NT2/D1 (cell line): Measurements from ENCODE around the gene ENC1.

ENCODE experiments used
- DNase-seq: peaks from one replicate; pipeline ENCODE4 v3.0.0-alpha.2; 2011; ENCODE audit warnings: low read depth, low spot score
- H3K27me3 ChIP-seq: 2 replicates; pipeline ENCODE4 v1.6.0; 2011; ENCODE audit warnings: mild to moderate bottlenecking; ENCODE audit not compliant: insufficient read length, insufficient read depth
- H3K36me3 ChIP-seq: 2 replicates; pipeline ENCODE4 v1.6.1; 2011; ENCODE audit warnings: mild to moderate bottlenecking, low read length, mixed read lengths; ENCODE audit not compliant: insufficient read depth, insufficient read length
- H3K4me1 ChIP-seq: 2 replicates; pipeline ENCODE4 v1.5.1; 2011; ENCODE audit not compliant: insufficient read depth, insufficient read length
- H3K4me3 ChIP-seq: 2 replicates; pipeline ENCODE4 v1.5.1; 2011; ENCODE audit warnings: low read depth; ENCODE audit not compliant: insufficient read length
- H3K9ac ChIP-seq: 2 replicates; pipeline ENCODE4 v1.6.0; 2011; ENCODE audit warnings: low read depth; ENCODE audit not compliant: insufficient read length
- H3K9me3 ChIP-seq: 2 replicates; pipeline ENCODE4 v1.5.1; 2011; ENCODE audit warnings: mild to moderate bottlenecking, low read length; ENCODE audit not compliant: insufficient read depth
- SUZ12 ChIP-seq: IDR thresholded peaks from 2 replicates; pipeline ENCODE4 v1.6.1; 2011; ENCODE audit not compliant: insufficient read length, insufficient read depth; ENCODE audit errors: extremely low read depth
- YY1 ChIP-seq: IDR thresholded peaks from 2 replicates; pipeline ENCODE4 v1.6.1; 2011; ENCODE audit not compliant: insufficient read length, insufficient read depth
- ZNF274 ChIP-seq: IDR thresholded peaks from 2 replicates; pipeline ENCODE4 v1.6.1; 2011; ENCODE audit warnings: mild to moderate bottlenecking, low read depth, low read length

The ENC1 gene

DNA sequence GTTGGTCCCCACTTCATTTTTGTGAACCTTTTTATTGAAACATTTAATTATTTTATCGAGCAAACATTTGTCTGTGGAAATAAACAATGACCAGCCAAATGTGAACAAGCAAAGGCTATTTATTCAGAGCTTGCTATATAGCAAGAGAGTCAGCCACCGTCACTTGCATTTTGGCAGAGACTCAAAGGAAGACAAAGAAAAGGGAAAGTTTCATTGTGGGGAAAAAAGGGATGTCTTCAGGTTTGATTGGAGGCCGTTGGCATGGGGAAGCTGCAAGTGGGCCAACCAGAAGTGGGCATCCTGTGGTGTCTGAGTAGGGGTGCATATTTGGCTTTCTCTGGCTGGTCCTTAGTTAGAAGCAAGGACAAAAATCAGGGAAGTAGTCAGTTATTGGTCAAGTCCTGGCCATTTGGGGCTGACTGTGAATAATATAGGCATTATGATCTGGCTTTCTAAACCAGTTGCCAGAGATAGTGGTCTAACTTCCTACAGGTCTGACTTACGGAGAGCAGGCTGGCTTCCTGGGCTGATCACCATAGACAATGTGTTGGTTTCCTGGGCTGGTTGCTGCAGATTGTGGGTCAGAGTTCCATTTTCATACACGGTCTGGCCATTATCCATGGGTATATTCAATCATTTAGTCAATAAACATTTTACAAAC lies 16.6 kb downstream of the ENC1 start:
- peaks cover 18% of the 10 kb centered on the region for H3K36me3 ChIP-seq
- no peak overlapping the region for H3K9ac ChIP-seq
- no peak for DNase-seq
- TF ChIP-seq SUZ12 (no peak), ZNF274 (no peak), YY1 (no peak)
- no peaks in the 10 kb centered on the region for H3K4me1 ChIP-seq
- H3K4me3 ChIP-seq = no peak overlapping the region
- no peaks in the 10 kb centered on the region for H3K27me3 ChIP-seq
- H3K9me3 ChIP-seq = peaks cover 4% of the 10 kb centered on the region; the same call in 1 of the 2 replicates

GRCh38 chr5:74623006-74623611 lies 17.4 kb downstream of the ENC1 start:
- TF ChIP-seq YY1 (no peak), ZNF274 (no peak), SUZ12 (no peak)
- no peak for DNase-seq
- no peaks in the 10 kb centered on the region for H3K4me1 ChIP-seq
- peaks cover 4% of the 10 kb centered on the region; the same call in 1 of the 2 replicates for H3K9me3 ChIP-seq
- no peaks in the 10 kb centered on the region for H3K27me3 ChIP-seq
- H3K36me3 ChIP-seq = peaks cover 10% of the 10 kb centered on the region
- no peak overlapping the region for H3K4me3 ChIP-seq
- H3K9ac ChIP-seq = no peak overlapping the region

DNA sequence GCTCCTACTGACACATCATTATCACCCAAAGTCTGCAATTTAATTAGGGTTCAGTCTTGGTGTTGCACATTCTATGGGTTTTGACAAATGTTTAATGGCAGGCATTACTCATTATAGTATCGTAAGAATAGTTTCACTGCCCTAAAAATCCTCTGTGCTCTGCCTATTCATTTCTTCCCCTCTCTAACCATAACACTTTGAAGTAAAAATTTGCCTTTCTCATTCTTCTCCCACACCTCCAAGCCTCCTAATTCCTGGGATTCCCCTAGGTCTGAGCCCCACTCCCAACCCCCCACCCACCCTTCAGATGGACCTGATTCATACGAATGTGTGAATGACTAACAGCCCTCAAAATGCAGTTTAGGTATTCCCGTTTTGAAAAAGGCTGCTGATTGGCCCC lies 18.4 kb downstream of the ENC1 start:
- Histone ChIP-seq H3K27me3 (no peaks in the 10 kb centered on the region), H3K4me1 (no peaks in the 10 kb centered on the region), H3K36me3 (peaks cover under 1% of the 10 kb centered on the region), H3K9me3 (peaks cover 4% of the 10 kb centered on the region; the same call in 1 of the 2 replicates), H3K4me3 (no peak overlapping the region), H3K9ac (no peak overlapping the region)
- TF ChIP-seq SUZ12 (no peak), ZNF274 (no peak), YY1 (no peak)
- no peak for DNase-seq

GRCh38 chr5:74621492-74621891 lies 19.0 kb downstream of the ENC1 start:
- no peaks in the 10 kb centered on the region for H3K36me3 ChIP-seq
- no peak overlapping the region for H3K4me3 ChIP-seq
- H3K9ac ChIP-seq = no peak overlapping the region
- no peak for DNase-seq
- H3K9me3 ChIP-seq = peaks cover 4% of the 10 kb centered on the region; the same call in 1 of the 2 replicates
- TF ChIP-seq YY1 (no peak), SUZ12 (no peak), ZNF274 (no peak)
- H3K4me1 ChIP-seq = no peaks in the 10 kb centered on the region
- H3K27me3 ChIP-seq = no peaks in the 10 kb centered on the region

- H3K4me3 ChIP-seq = no peak overlapping the region
- no peak for TF ChIP-seq YY1
- no peak for TF ChIP-seq ZNF274
- TF ChIP-seq SUZ12 = no peak
- H3K27me3 ChIP-seq = no peaks in the 10 kb centered on the region
- H3K36me3 ChIP-seq = no peaks in the 10 kb centered on the region
- no peaks in the 10 kb centered on the region for H3K4me1 ChIP-seq
- no peak for DNase-seq
- H3K9me3 ChIP-seq = peaks cover 4% of the 10 kb centered on the region; the same call in 1 of the 2 replicates
- no peak overlapping the region for H3K9ac ChIP-seq
Observed at GRCh38 chr5:74619308-74619707, 21.2 kb downstream of the ENC1 start.

- no peak overlapping the region for H3K9ac ChIP-seq
- no peaks in the 10 kb centered on the region for H3K36me3 ChIP-seq
- H3K4me1 ChIP-seq = no peaks in the 10 kb centered on the region
- H3K4me3 ChIP-seq = no peak overlapping the region
- TF ChIP-seq SUZ12 = no peak
- peaks cover 4% of the 10 kb centered on the region; the same call in 1 of the 2 replicates for H3K9me3 ChIP-seq
- H3K27me3 ChIP-seq = no peaks in the 10 kb centered on the region
- DNase-seq = no peak
Observed at GRCh38 chr5:74618106-74618505, 22.4 kb downstream of the ENC1 start.

DNA sequence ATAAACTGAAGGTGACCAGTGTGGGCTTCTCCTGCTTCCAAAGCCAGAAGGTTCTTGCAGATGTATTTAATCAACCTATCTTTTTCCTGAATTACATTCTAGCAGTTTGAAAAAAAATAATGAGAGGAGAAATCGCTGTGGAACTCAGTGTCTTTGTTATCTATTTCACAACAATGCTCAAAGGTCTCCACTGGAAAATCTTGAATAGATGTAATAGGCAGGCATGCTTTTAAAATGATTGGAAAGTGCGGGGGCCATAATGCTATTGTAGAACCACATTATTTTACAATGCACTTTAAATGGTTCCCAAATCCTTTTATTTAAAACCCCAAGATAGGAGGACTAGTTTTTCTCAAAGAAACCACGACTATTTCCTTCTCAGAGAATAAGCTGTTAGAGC lies 23.3 kb downstream of the ENC1 start:
- Histone ChIP-seq H3K9ac (no peak overlapping the region), H3K9me3 (peaks cover 4% of the 10 kb centered on the region; the same call in 1 of the 2 replicates), H3K36me3 (no peaks in the 10 kb centered on the region), H3K4me3 (no peak overlapping the region), H3K27me3 (no peaks in the 10 kb centered on the region), H3K4me1 (no peaks in the 10 kb centered on the region)
- no peak for DNase-seq
- TF ChIP-seq ZNF274 (no peak), SUZ12 (no peak), YY1 (no peak)
